GM12878 (cell line): ENCODE results near the gene RASGRF1. TPM values are rescaled to one million over a fixed set of nuclear protein-coding genes. Genes with fewer than 3 reads are reported as not detected.

Experiments used
- ATAC-seq: fragments of 200-7000 bp; cut with Tn5 transposase; 3 replicates; pipeline ENCODE4 v1.9.1; 2020; ENCODE audit warnings: mild to moderate bottlenecking, moderate library complexity
- BruUV-seq: library from RNA; stranded (reverse); fragments of 400-500 nt; replicated peaks from 2 replicates; lab custom pipeline; 2021; lab: Mats Ljungman, UMichigan
- CTCF ChIA-PET: fragments of 300-600 bp; sonication (Branson Sonifier 250); formaldehyde crosslinking; extraction: SDS; loops from one replicate; lab custom pipeline; 2021; ENCODE audit warnings: inconsistent platforms; lab: Yijun Ruan, JAX
- POLR2A ChIA-PET: fragments of 350-600 bp; formaldehyde crosslinking; extraction: SDS; loops from one replicate; lab custom pipeline; 2021; ENCODE audit warnings: inconsistent platforms; lab: Charles Lee
- RAD21 ChIA-PET: fragments of 300-600 bp; sonication (Branson Sonifier 250); formaldehyde crosslinking; loops from one replicate; lab custom pipeline; 2023; ENCODE audit warnings: antibody characterized with exemption; ENCODE audit not compliant: unreplicated experiment; lab: Charles Lee
- SMC1A ChIA-PET: fragments of 300-600 bp; sonication (Branson Sonifier 250); formaldehyde crosslinking; loops from one replicate; lab custom pipeline; 2023; ENCODE audit not compliant: unreplicated experiment, uncharacterized antibody; lab: Charles Lee
- DNase-seq: peaks from one replicate; pipeline ENCODE4 v3.0.0-alpha.2; 2011; ENCODE audit warnings: low read depth, low spot score
- FAIRE-seq: peaks from 3 replicates; lab custom pipeline; 2011; peaks lifted over from hg19 to GRCh38; lab: Jason Lieb, UNC
- H2AFZ ChIP-seq: 2 replicates; pipeline ENCODE4 v1.6.0; 2011; ENCODE audit warnings: low read depth, low read length, control low read depth; ENCODE audit not compliant: control insufficient read depth
- H3K27ac ChIP-seq: 2 replicates; pipeline ENCODE4 v1.5.1; 2011; ENCODE audit warnings: control low read depth; ENCODE audit not compliant: control insufficient read depth, insufficient read depth
- H3K27me3 ChIP-seq, 2 experiments: replicated peaks in 1 of 2; 2 replicates each; pipeline versions ENCODE4 v1.6.0 to v1.6.1; 2011; ENCODE audit warnings: low read length in 1 of 2; ENCODE audit not compliant: control insufficient read depth in 2 of 2, insufficient read depth in 2 of 2
- H3K36me3 ChIP-seq, 2 experiments: 2 replicates each; pipeline ENCODE4 v1.5.1; 2011; ENCODE audit warnings: low read length in 1 of 2; ENCODE audit not compliant: control insufficient read depth in 2 of 2, insufficient read depth in 2 of 2
- H3K4me1 ChIP-seq: 2 replicates; pipeline ENCODE4 v1.6.1; 2011; ENCODE audit warnings: mild to moderate bottlenecking, low read length, moderate library complexity, mixed read lengths; ENCODE audit not compliant: control insufficient read depth, insufficient read depth
- H3K4me2 ChIP-seq: 2 replicates; pipeline ENCODE4 v1.6.0; 2011; ENCODE audit warnings: control low read depth; ENCODE audit not compliant: control insufficient read depth, insufficient read depth
- H3K4me3 ChIP-seq: fragments of 200-600 bp; sonication (generic); 2 replicates; pipeline ENCODE4 v1.5.1; 2016
- H3K79me2 ChIP-seq: 2 replicates; pipeline ENCODE4 v1.6.0; 2011; ENCODE audit warnings: low read length; ENCODE audit not compliant: control insufficient read depth, insufficient read depth
- H3K9ac ChIP-seq: 2 replicates; pipeline ENCODE4 v1.8.0; 2011; ENCODE audit warnings: low read length, control low read depth, mixed read lengths; ENCODE audit not compliant: control insufficient read depth, insufficient read depth
- H3K9me3 ChIP-seq: replicated peaks from 3 replicates; pipeline ENCODE4 v1.5.1; 2011; ENCODE audit warnings: mild to moderate bottlenecking, low read length; ENCODE audit not compliant: control insufficient read depth, insufficient read depth
- H4K20me1 ChIP-seq: 2 replicates; pipeline ENCODE4 v1.6.0; 2011; ENCODE audit not compliant: control insufficient read depth, insufficient read depth
- CEBPB ChIP-seq, 2 experiments: fragments of 150-350 bp in 1 of 2; IDR thresholded peaks; 2 replicates each; pipeline ENCODE4 v1.6.1; 2012 to 2014; ENCODE audit warnings: low read depth in 2 of 2, low read length in 2 of 2, borderline replicate concordance in 1 of 2, inconsistent platforms in 1 of 2
- EP300 ChIP-seq, 2 experiments: fragments of 150-350 bp in 1 of 2; IDR thresholded peaks; 2 replicates each; pipeline ENCODE4 v1.6.1; 2011 to 2012; ENCODE audit warnings: low read depth in 2 of 2, low read length in 2 of 2, borderline replicate concordance in 1 of 2, improper control_type of control experiment in 1 of 2, inconsistent platforms in 1 of 2; ENCODE audit not compliant: control insufficient read depth in 1 of 2
- EZH2 ChIP-seq: IDR thresholded peaks from 2 replicates; pipeline ENCODE4 v1.6.1; 2012; ENCODE audit warnings: low read depth, mild to moderate bottlenecking, control low read depth, inconsistent platforms, low read length, borderline replicate concordance; ENCODE audit not compliant: control insufficient read depth
- NFXL1 ChIP-seq: fragments of 450-650 bp; IDR thresholded peaks from 2 replicates; pipeline ENCODE4 v1.6.1; 2017; ENCODE audit warnings: antibody characterized with exemption, mild to moderate bottlenecking, borderline replicate concordance
- SMC3 ChIP-seq: IDR thresholded peaks from 2 replicates; pipeline ENCODE4 v1.6.1; 2011; ENCODE audit warnings: low read length, improper control_type of control experiment, borderline replicate concordance
- WGBS: methylation state at CpG from one replicate; pipeline ENCODE4 v1.1.6; 2016; ENCODE audit warnings: low lambda C conversion rate; ENCODE audit not compliant: insufficient replicate concordance, insufficient coverage; ENCODE audit errors: missing lambda C conversion rate; 5-methylcytosine and 5-hydroxymethylcytosine counted together
- in situ Hi-C: fragments of 300-500 bp; cut with MboI; formaldehyde crosslinking; loops from 9 replicates; pipeline ENCODE4 v1.14.3; 2018; ENCODE audit warnings: mixed read lengths
- intact Hi-C: fragments of 100-400 bp; cut with micrococcal nuclease; formaldehyde crosslinking; loops from one replicate; pipeline ENCODE4 v1.14.2; 2022; ENCODE audit not compliant: unreplicated experiment
- polyA plus RNA-seq, 11 experiments: library from polyadenylated mRNA; depleted of rRNA in 4 of 11; unstranded in 6 of 11; stranded (reverse) in 5 of 11; fragments of >200 nt; fragmentation: Nextera tagmentation in 4 of 11; fragmentation: Illumina TruSeq in 1 of 11; extraction: Ambion mirVana in 4 of 11; extraction: Trizol in 1 of 11; gene quantifications; 1 replicate in 1 of 11; 2 replicates in 10 of 11; pipeline versions ENCODE4 v1.2.1 to v1.2.3, GENCODE V29; 2011 to 2016; ENCODE audit warnings: inconsistent platforms in 2 of 11, missing spikeins in 2 of 11, low read depth in 1 of 11
- total RNA-seq, 4 experiments: library from RNA; depleted of rRNA in 3 of 4; stranded (reverse); fragments of >200 nt in 3 of 4; fragmentation: Illumina TruSeq in 1 of 4; extraction: Trizol in 1 of 4; gene quantifications; 2 replicates each; pipeline versions ENCODE4 v1.2.1 to v1.2.3, GENCODE V29; 2013 to 2021
- TF ChIP-seq, protein P1 (sequence below): IDR thresholded peaks from 2 replicates; pipeline ENCODE4 v1.6.1; 2011; ENCODE audit warnings: low read depth, mild to moderate bottlenecking, low read length, moderate library complexity, borderline replicate concordance; ENCODE audit errors: extremely low read depth
- TF ChIP-seq, protein P2 (sequence below): IDR thresholded peaks from 2 replicates; pipeline ENCODE4 v1.6.1; 2012; ENCODE audit warnings: low read length, inconsistent platforms
- TF ChIP-seq, protein P3 (sequence below): IDR thresholded peaks from 2 replicates; pipeline ENCODE4 v1.6.1; 2011; ENCODE audit warnings: mild to moderate bottlenecking, low read depth, low read length, moderate library complexity; ENCODE audit not compliant: insufficient replicate concordance
- TF ChIP-seq, protein P4 (sequence below): IDR thresholded peaks from 2 replicates; pipeline ENCODE4 v1.6.1; 2012; ENCODE audit warnings: improper control_type of control experiment, low read depth, low read length; ENCODE audit not compliant: insufficient replicate concordance
- TF ChIP-seq, protein P5 (sequence below): IDR thresholded peaks from 2 replicates; pipeline ENCODE4 v1.6.1; 2011; ENCODE audit warnings: low read depth, low read length, improper control_type of control experiment, borderline replicate concordance

The RASGRF1 gene
- total and polyA plus RNA-seq, 10 of the 15 experiments (the other 5 are each of a cell fraction or from before 2014, with no cell fraction given) = 0.20 to 1.9 (median 0.86) TPM

DNA sequence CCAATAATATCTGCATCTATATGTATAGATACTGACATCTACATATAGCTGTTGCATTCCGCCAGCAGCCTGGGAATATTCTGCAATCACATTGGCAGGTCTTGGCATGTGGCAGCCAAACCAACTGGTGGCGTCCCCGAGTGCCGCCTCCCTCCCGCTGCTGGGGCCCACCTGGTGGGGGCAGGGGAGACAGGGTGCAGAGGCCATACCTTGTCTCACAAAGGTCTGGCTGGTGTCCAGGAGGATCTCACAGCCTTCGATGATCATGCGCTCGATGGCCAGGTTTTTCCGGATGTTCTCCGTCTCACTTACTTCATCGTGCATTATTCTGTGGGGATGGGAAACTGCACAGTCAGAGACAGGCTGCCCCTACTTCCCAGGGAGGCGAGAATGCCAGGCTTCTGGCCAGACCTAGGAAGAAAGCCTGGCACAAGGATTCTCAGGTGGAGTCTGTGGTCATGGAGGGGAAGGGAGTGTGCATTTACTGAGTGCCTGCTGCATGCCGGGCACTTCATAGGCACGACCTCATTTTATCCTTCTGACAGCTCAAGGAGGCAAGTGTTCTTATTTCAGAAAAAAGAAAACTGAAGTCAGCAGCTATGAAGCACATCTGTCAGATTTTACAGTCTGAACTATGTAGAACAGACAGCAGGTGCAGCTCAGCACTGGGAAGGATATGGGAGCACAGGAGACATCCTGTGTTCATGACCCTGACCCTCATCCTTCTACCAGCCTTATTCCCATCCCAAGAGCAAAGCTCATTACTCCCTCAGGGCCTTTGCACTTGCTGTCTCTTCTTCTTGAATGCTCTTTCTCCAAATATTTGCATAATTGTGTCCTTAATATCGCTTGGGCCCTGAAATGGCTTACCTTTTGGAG is 62.8 kb downstream of the RASGRF1 start:
- no peaks in the 10 kb centered on the region for H3K27me3 ChIP-seq
- H3K36me3 ChIP-seq = no peaks in the 10 kb centered on the region
- H3K27ac ChIP-seq = no peak overlapping the region
- H4K20me1 ChIP-seq = no peaks in the 10 kb centered on the region
- no TSS peak for BruUV-seq
- ChIA-PET POLR2A (interaction anchor here (1.4 kb wide), 1 partner anchor 157 kb away, joined by 4 read pairs; no protein-coding TSS in a partner anchor), CTCF (interaction anchor here (0.5 to 10.1 kb wide), 39 partner anchors 8 to 1499 kb away, joined by 3 to 351 read pairs (median 5); no protein-coding TSS in a partner anchor), SMC1A (interaction anchor here (0.5 to 10.2 kb wide), 22 partner anchors 9 to 311 kb away, joined by 3 to 147 read pairs (median 4); no protein-coding TSS in a partner anchor), RAD21 (interaction anchor here (0.7 to 8.0 kb wide), 11 partner anchors 12 to 166 kb away, joined by 3 to 145 read pairs (median 3); no protein-coding TSS in a partner anchor)
- in situ Hi-C loops = loop anchor here (5.0 kb wide), 1 partner anchor 155 kb away; no protein-coding TSS in a partner anchor
- no peaks in the 10 kb centered on the region for H3K4me1 ChIP-seq
- H3K4me3 ChIP-seq = no peak overlapping the region
- WGBS = 62% methylated on average over 15 of the region's 15 CpGs
- DNase-seq (no peak), ATAC-seq (no peak), FAIRE-seq (no peak)
- H2AFZ ChIP-seq = no peak overlapping the region
- H3K9me3 ChIP-seq = no peaks in the 10 kb centered on the region; the same call in 2 of the 3 replicates
- H3K9ac ChIP-seq = no peak overlapping the region
- no peaks in the 10 kb centered on the region for H3K79me2 ChIP-seq
- intact Hi-C loops = loop anchor here (1.0 to 5.0 kb wide), 3 partner anchors 90 to 157 kb away; no protein-coding TSS in a partner anchor
- H3K4me2 ChIP-seq = no peak overlapping the region
- TF ChIP-seq, protein P1, sequence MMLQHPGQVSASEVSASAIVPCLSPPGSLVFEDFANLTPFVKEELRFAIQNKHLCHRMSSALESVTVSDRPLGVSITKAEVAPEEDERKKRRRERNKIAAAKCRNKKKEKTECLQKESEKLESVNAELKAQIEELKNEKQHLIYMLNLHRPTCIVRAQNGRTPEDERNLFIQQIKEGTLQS = no peak
- TF ChIP-seq EP300 (IDR thresholded peaks at IDR 0.05; ENCODE audit: borderline replicate concordance in 1 of 2, control insufficient read depth in 1 of 2, low read depth in 2 of 2, low read length in 2 of 2) = no peak
- TF ChIP-seq, protein P2, sequence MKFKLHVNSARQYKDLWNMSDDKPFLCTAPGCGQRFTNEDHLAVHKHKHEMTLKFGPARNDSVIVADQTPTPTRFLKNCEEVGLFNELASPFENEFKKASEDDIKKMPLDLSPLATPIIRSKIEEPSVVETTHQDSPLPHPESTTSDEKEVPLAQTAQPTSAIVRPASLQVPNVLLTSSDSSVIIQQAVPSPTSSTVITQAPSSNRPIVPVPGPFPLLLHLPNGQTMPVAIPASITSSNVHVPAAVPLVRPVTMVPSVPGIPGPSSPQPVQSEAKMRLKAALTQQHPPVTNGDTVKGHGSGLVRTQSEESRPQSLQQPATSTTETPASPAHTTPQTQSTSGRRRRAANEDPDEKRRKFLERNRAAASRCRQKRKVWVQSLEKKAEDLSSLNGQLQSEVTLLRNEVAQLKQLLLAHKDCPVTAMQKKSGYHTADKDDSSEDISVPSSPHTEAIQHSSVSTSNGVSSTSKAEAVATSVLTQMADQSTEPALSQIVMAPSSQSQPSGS = no peak
- TF ChIP-seq EZH2 = no peak
- no peak for TF ChIP-seq SMC3
- TF ChIP-seq, protein P3, sequence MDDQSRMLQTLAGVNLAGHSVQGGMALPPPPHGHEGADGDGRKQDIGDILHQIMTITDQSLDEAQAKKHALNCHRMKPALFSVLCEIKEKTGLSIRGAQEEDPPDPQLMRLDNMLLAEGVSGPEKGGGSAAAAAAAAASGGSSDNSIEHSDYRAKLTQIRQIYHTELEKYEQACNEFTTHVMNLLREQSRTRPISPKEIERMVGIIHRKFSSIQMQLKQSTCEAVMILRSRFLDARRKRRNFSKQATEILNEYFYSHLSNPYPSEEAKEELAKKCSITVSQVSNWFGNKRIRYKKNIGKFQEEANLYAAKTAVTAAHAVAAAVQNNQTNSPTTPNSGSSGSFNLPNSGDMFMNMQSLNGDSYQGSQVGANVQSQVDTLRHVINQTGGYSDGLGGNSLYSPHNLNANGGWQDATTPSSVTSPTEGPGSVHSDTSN = no peak
- TF ChIP-seq, protein P4, sequence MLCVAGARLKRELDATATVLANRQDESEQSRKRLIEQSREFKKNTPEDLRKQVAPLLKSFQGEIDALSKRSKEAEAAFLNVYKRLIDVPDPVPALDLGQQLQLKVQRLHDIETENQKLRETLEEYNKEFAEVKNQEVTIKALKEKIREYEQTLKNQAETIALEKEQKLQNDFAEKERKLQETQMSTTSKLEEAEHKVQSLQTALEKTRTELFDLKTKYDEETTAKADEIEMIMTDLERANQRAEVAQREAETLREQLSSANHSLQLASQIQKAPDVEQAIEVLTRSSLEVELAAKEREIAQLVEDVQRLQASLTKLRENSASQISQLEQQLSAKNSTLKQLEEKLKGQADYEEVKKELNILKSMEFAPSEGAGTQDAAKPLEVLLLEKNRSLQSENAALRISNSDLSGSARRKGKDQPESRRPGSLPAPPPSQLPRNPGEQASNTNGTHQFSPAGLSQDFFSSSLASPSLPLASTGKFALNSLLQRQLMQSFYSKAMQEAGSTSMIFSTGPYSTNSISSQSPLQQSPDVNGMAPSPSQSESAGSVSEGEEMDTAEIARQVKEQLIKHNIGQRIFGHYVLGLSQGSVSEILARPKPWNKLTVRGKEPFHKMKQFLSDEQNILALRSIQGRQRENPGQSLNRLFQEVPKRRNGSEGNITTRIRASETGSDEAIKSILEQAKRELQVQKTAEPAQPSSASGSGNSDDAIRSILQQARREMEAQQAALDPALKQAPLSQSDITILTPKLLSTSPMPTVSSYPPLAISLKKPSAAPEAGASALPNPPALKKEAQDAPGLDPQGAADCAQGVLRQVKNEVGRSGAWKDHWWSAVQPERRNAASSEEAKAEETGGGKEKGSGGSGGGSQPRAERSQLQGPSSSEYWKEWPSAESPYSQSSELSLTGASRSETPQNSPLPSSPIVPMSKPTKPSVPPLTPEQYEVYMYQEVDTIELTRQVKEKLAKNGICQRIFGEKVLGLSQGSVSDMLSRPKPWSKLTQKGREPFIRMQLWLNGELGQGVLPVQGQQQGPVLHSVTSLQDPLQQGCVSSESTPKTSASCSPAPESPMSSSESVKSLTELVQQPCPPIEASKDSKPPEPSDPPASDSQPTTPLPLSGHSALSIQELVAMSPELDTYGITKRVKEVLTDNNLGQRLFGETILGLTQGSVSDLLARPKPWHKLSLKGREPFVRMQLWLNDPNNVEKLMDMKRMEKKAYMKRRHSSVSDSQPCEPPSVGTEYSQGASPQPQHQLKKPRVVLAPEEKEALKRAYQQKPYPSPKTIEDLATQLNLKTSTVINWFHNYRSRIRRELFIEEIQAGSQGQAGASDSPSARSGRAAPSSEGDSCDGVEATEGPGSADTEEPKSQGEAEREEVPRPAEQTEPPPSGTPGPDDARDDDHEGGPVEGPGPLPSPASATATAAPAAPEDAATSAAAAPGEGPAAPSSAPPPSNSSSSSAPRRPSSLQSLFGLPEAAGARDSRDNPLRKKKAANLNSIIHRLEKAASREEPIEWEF = no peak
- no peak for TF ChIP-seq CEBPB (IDR thresholded peaks at IDR 0.05; ENCODE audit: borderline replicate concordance in 1 of 2, low read depth in 2 of 2, low read length in 2 of 2)
- TF ChIP-seq NFXL1 = no peak
- TF ChIP-seq, protein P5, sequence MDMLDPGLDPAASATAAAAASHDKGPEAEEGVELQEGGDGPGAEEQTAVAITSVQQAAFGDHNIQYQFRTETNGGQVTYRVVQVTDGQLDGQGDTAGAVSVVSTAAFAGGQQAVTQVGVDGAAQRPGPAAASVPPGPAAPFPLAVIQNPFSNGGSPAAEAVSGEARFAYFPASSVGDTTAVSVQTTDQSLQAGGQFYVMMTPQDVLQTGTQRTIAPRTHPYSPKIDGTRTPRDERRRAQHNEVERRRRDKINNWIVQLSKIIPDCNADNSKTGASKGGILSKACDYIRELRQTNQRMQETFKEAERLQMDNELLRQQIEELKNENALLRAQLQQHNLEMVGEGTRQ = no peak
